ENCODE measurements around the gene RDX.

Gene RDX

DNA sequence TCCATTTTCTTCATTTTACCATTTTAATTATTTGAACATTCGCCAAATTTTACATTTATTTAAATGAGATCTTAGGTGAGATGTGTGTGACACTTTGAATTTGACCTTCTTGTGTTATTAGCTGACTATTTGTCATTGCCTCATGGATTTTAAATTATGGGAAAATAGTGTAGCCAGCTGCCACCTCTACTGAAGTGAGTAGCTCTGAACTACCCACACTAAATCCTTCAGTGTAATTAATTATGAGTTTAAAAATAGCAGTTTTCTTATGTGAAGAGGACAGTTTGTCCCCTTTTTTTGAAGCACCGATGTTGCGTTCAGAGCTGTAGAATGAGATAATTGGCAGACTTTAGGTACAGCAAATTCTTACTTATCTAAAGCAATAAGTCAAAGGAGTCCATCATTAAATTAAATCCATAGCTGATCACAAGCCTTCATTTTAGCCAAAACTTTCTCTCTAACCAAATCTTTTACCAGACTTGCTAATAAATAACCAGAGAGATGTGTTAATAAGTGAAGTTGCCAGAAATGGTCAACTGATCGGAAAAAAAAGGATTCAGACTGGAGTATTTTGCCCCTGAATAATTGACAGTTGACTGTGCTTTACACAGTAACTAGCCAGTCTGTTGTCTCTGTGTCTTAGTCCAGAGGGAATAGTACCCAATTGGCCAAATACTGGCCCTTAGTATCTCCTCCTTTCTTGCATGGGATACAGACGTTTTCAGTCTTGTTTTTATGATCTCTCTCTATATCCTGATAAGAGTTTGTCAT lies 128.2 kb downstream of the RDX start:
- DNase-seq = no peak

DNA sequence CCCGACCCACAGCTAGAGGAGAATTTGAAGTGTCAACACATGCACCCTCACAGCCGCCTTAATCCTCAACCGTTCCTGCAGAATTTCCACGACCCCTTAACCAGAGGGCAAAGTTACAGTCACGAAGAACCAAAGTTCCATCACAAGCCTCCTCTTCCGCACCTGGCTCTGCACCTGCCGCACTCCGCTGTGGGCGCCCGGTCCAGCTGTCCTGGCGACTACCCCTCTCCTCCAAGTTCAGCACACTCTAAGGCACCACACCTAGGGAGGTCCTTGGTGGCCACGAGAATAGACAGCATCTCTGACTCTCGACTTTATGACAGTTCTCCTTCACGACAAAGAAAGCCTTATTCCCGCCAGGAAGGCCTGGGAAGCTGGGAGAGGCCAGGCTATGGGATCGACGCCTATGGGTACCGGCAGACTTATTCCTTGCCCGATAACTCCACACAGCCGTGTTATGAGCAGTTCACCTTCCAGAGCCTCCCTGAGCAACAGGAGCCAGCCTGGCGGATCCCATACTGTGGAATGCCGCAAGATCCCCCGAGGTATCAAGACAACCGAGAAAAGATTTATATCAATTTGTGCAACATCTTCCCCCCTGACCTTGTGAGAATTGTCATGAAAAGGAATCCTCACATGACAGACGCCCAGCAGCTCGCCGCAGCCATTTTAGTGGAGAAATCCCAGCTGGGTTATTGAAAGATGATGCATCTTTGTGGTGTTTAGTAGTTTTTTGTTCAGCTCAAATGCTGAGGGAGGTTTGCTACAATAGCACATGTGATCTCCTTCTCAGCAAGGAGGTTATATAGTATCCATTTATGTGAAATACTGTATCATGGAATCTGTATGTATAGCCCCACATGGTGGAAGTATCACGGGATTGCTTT lies 131.1 kb downstream of the RDX start:
- DNase-seq = no peak

- DNase-seq = no peak
These were observed 134.2 kb downstream of the RDX start for GRCh38 chr11:110162216-110162615.

DNA sequence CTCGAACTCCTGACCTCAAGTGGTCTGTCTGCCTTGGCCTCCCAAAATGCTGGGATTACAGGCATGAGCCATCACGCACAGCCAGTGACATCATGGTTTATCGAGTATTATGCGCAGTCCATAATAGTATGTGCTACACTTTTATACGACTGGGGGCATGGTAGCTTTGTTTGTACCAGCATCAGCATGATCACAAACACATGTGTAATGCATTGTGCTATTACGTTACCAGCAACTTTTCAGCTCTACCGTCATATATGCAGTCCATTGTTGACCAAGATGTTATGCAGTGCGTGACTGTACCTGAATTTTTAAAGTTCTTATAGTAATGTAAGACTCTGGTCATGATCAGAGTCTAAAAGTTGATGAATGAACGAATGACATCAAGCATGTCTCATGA lies 135.4 kb downstream of the RDX start:
- no peak for DNase-seq

GRCh38 chr11:110160437-110160836 lies 136.0 kb downstream of the RDX start:
- DNase-seq = no peak

DNA sequence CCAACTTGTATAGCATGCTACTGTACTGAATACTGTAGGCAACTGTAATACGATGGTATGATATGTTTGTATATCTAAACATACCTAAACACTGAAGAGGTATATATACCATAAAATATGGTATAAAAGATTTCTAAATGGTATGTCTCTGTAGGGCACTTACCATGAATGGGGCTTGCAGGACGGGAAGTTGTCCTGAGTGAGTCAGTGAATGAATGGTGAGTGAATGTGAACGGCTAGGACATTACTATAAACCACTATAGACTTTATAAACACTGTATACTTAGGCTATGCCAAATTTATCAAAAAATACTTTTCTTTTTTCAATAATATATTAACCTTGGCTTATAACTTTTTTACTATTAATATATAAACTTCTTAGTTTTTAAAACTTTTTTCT lies 136.4 kb downstream of the RDX start:
- no peak for DNase-seq

DNA sequence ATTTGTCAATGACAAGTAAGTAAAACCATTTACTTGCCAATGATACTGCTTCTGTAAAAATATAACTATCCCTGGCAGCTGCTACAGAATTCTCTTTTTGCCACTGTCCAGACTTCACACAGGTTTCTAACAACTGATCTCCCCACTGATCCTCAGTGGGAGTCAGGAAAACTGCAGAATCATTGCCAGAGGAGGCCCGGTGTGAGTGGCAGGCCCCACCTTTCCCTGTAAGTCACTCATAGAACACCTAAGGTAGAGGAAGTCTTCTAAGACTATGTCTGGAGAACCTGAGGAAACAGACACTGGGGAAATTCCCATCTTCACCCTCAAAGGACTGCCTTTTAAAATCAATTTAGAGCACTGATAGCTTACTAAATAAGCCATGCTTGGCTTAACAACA lies 136.9 kb downstream of the RDX start:
- no peak for DNase-seq

DNA sequence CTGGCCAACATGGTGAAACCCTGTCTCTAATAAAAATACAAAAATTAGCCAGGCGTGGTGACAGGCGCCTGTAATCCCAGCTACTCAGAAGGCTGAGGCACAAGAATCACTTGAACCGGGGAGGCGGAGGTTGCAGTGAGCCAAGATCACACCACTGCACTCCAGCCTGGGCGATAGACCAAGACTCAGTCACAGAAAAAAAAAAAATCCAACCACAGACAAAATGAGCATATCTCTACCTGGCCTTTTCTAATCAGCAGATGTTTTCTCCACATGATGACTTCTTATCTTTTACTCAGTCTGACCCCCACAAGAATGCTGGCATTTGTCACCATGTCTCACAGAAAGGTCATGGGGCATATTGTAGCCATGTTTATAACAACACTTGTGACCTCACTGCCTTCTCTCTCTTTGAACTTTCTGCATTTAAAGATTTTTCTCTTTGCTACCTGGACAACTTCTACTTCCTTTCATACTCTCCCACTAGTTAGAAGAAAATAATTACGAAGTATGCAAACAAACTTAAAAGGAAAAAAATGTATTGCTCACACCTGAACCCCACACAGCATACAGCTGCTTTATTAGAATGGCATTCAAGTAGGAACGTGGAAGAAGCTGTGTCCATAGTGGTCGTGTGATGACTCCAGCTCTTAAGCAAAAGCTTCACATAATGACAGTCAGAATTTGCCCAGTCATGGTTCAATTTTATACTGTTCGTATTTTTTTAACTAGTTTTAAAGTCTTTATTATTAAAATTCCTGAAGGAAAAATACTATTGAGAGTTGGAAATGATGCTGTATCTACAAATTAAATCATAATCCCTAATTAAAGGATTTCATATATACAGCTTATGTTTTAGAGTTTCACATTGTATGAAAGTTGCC lies 137.9 kb downstream of the RDX start:
- DNase-seq = no peak

GRCh38 chr11:110156503-110156902 lies 139.9 kb downstream of the RDX start:
- DNase-seq = no peak

- no peak for DNase-seq
These were observed 142.9 kb downstream of the RDX start for GRCh38 chr11:110153474-110153873.

DNA sequence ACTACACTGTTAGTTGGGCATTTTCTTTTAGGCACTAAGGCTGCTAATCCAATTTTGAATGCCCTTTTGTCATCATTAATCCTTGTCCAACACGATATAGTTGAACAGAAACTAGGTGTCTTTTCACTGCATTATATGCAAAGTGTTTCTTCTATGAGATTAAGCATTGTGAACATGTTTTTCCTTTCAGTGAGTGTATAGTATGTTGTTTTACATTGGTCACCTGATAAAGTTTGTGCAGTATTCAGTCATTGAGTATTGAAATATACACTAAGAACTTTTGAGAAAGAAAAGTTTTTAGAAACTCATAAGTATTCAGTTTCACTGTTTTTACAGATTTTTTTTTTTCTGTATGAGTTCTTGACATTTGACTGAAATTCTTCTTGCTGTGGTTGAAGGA lies 144.2 kb downstream of the RDX start:
- no peak for DNase-seq

GRCh38 chr11:110148775-110149744 lies 147.4 kb downstream of the RDX start:
- no peak for DNase-seq

DNA sequence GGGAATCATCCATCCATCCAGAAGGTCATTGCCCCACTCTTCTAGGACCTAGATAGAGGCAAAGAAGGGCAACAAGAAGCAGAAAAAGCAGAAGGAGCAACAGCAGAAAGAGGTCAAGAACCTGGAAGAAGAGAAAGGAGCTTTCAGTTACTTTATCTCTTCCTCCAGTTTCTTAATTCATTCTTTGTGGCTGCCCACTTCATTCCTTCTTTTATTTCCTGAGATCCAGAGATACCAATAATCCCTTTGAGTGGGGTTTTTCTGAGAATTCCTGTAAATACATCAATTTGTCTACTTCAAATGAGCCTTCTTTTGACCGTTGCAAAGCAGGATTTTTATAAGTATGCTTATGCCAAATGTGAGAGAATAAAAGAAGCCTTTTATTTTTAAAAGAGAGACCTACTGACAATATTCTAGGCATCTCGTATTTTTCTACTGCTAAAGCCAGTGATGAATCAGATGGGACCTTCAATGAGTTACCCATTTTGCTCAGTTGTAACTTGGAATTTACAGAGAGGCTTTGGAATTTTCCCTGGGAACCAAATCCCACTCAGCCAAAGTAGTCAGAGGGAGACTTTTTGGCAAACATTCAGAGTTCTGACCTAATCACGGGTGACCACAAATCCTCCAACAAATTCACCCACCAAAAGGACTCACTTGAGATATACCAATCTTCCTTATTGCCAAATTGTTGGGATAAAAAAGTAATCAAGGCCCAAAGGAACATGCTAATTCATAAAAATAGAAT lies 148.3 kb downstream of the RDX start:
- no peak for DNase-seq

GRCh38 chr11:110141812-110142211 lies 154.6 kb downstream of the RDX start:
- DNase-seq = no peak

- DNase-seq = peak; percentile 89
These were observed 162.3 kb downstream of the RDX start for GRCh38 chr11:110134110-110134509.

DNA sequence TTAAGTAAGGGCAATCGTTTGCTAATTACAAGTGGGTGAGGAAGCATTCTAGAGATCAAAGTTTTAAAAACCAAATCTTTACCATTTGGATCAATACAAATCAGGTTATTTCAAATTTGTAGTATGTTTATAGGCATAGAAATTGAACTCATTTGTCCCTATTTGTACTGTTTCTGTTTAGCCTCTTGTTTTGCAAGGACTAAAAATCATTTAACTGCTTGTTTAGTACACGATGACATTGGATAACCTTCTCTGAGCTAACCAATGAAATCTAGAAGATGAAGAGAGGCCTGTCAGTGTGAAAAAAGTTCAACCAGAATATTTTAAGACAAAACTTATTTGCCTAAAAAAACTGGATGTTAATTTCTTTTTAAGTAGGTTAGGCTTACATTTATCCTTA lies 163.3 kb downstream of the RDX start:
- DNase-seq = no peak

- peak; percentile 67 for DNase-seq
These were observed 164.9 kb downstream of the RDX start for GRCh38 chr11:110131386-110132123.

- peak; percentile 99 for DNase-seq
These were observed 165.7 kb downstream of the RDX start for GRCh38 chr11:110130642-110131238.

- DNase-seq = peak; percentile 82
These were observed 168.3 kb downstream of the RDX start for GRCh38 chr11:110128161-110128560.

DNA sequence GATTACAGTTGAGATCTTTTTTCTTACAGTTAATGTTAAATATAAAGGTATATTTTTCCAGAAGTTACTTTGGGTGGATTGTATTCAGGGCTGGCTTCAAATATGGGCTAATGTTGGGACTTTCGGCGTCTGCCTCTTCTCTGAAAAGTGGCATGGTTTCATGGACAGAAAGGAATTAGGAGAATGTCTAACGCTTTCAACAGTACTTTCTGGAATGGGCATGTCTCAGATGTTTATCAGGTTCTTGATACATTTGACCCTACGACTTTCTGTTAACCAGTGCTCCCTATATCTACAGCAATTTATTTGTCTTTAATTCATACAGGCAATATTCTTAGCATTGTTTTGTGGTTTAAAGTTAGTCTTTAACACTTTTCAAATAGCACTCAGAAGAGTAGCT lies 169.5 kb downstream of the RDX start:
- no peak for DNase-seq
